ENCODE data around the gene TOP2B.

Gene TOP2B

DNA sequence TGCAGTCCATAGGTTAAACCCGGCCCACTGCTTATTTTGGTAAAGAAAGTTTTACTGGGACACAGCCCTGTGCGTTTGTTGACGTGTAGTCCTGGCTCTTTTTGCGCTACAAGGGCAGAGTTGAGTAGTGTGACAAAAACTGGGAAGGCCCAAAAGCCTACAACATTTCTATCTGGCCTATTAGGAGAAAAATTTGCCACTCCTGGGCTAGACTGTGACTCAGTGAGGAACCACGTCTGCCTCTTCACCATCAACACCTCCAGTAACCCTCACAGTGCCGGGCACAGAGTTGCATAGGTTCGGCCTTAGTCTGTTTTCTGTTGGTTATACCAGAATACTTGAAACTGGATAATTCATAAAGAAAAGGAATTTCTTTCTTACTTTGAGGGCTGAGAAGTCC is 110.3 kb downstream of the TOP2B start:
- DNase-seq: no peak

DNA sequence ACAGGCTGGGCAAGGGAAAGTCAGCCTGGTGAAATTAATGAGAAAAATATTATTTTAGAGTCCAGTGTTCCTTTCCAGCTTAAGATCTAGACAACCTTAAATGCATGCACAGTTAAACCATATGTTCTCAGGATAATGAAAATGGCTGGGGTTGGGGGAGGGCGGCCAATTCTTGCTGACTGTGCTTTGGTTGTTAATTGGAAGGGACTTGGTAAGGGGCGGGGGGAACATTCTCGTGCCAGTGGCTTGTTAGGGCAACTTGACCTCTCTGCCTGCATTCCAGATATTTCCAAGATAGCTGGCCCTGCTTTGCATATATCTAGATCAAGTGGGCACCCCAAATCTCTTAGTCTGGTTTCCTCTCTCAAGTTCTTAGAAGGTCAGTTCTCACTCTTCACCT is 112.5 kb downstream of the TOP2B start:
- DNase-seq: no peak

DNA sequence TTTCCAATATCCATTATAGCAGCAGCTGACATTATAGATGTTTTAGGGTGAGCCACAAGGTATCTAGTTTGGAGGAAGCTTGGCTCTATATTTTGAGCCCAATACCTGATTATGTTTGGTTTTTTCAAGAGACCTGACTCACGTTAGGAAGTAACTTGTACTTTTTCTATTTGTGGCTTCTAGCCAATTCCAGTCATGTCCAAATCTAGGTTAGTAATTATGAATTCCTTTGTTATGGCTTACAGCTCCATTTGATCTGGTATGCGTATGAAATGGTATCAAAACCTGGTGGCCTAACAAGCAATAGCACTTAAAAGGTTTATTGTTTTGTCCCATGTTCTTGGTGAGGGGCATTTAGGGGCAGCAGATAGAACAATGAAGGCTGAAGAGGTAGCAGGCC is 115.9 kb downstream of the TOP2B start:
- no peak for DNase-seq

DNA sequence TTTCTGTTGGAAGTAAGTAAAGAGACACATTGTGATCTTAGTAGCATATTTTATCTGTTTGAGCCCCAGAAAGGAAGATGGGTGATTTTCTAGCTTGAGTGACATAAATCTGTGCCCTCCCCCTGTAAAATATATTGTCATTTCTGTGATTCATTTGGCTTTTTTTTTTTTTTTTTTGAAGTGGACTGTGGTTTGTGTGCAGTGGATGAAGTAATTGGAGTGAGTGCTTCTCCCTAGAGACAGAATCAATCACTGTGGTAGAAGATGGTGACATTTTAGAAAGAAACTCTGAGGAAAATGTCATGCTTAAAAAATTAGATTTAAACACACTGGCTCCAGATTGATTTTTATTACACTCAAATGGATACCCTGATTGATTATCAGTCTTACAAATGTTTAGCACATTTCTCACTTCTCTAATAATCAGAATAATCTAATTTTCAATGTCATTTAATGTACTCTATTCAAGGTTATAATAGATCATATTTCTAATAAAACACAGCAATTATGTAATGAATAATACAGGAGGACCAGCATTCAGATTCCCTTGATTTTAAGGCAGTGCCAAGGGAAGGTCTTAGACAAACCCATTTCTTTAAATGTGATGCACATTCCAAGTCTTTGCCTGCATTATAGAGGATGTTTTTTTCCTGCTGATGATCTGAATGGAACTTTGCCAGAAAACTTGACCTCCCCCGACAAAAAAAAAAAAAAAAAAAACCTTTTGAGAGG is 116.6 kb downstream of the TOP2B start:
- DNase-seq: no peak

All from Kasumi-1 (cell line).